CD4-positive, CD25-positive, alpha-beta regulatory T cell (primary cell): ENCODE results near the gene RPS21. TPM values are rescaled to one million over a fixed set of nuclear protein-coding genes. Genes with fewer than 3 reads are reported as not detected.

Source experiments
- ATAC-seq, 2 donors: fragments of 150-1000 bp; cut with Tn5 transposase; one replicate each; pipeline ENCODE4 v1.10.0; 2021; ENCODE audit warnings: low read depth in 2 of 2, moderate number of reproducible peaks in 2 of 2, moderate library complexity in 1 of 2
- DNase-seq, 3 donors: peaks; one replicate each; pipeline versions ENCODE4 v3.0.0 to v3.0.0-alpha.2; 2012 to 2022; ENCODE audit warnings: mixed read lengths in 1 of 3
- H3K27ac ChIP-seq: one replicate; pipeline ENCODE4 v1.7.0; 2013; ENCODE audit warnings: mild to moderate bottlenecking, low read length; ENCODE audit not compliant: insufficient read depth, poor library complexity, severe bottlenecking
- H3K27me3 ChIP-seq: one replicate; pipeline ENCODE4 v1.7.0; 2013; ENCODE audit warnings: low read length; ENCODE audit not compliant: control insufficient read depth, insufficient read depth
- H3K36me3 ChIP-seq: one replicate; pipeline ENCODE4 v1.7.0; 2013; ENCODE audit warnings: mild to moderate bottlenecking, low read length, moderate library complexity; ENCODE audit not compliant: control insufficient read depth, insufficient read depth
- H3K4me1 ChIP-seq: 2 replicates; pipeline ENCODE4 v1.7.0; 2013; ENCODE audit warnings: mild to moderate bottlenecking, low read length; ENCODE audit not compliant: insufficient read depth, control insufficient read depth, poor library complexity, severe bottlenecking
- H3K4me3 ChIP-seq: one replicate; pipeline ENCODE4 v1.7.0; 2013; ENCODE audit warnings: low read depth, mild to moderate bottlenecking, low read length, moderate library complexity
- H3K9me3 ChIP-seq, 2 experiments: 1 replicate in 1 of 2; 2 replicates in 1 of 2; pipeline ENCODE4 v1.7.0; 2013; ENCODE audit warnings: low read length in 2 of 2, mild to moderate bottlenecking in 1 of 2, moderate library complexity in 1 of 2; ENCODE audit not compliant: control insufficient read depth in 2 of 2
- H3K27ac Mint-ChIP-seq, 3 donors: one replicate each; pipeline ENCODE4 v1.8.0; 2020 to 2022; ENCODE audit warnings: mild to moderate bottlenecking in 3 of 3, mixed read lengths in 3 of 3, moderate library complexity in 2 of 3
- H3K27me3 Mint-ChIP-seq: one replicate; pipeline ENCODE4 v1.8.0; 2022; ENCODE audit warnings: mild to moderate bottlenecking, mixed read lengths
- H3K36me3 Mint-ChIP-seq: one replicate; pipeline ENCODE4 v1.8.0; 2020; ENCODE audit warnings: mixed read lengths
- H3K4me1 Mint-ChIP-seq, 4 donors: one replicate each; pipeline ENCODE4 v1.8.0; 2020 to 2022; ENCODE audit warnings: mixed read lengths in 4 of 4, mild to moderate bottlenecking in 1 of 4
- H3K4me3 Mint-ChIP-seq, 4 donors: one replicate each; pipeline ENCODE4 v1.8.0; 2020 to 2022; ENCODE audit warnings: mild to moderate bottlenecking in 4 of 4, mixed read lengths in 4 of 4, moderate library complexity in 3 of 4
- H3K9me3 Mint-ChIP-seq, 7 donors: one replicate each; pipeline ENCODE4 v1.8.0; 2020 to 2022; ENCODE audit warnings: mixed read lengths in 7 of 7, mild to moderate bottlenecking in 3 of 7, moderate library complexity in 2 of 7
- polyA plus RNA-seq, 4 donors: library from polyadenylated mRNA; unstranded; fragments of 300-500 nt; fragmentation: Illumina TruSeq; gene quantifications; one replicate each; pipeline ENCODE4 v1.2.3, GENCODE V29; 2021
- total RNA-seq: library from RNA; stranded (reverse); gene quantifications from one replicate; pipeline ENCODE4 v1.2.3, GENCODE V29; 2022

RPS21 gene
- total and polyA plus RNA-seq, 5 donors from 2014 or later, result 1,945 to 3,094 (median 2,256) TPM

DNA sequence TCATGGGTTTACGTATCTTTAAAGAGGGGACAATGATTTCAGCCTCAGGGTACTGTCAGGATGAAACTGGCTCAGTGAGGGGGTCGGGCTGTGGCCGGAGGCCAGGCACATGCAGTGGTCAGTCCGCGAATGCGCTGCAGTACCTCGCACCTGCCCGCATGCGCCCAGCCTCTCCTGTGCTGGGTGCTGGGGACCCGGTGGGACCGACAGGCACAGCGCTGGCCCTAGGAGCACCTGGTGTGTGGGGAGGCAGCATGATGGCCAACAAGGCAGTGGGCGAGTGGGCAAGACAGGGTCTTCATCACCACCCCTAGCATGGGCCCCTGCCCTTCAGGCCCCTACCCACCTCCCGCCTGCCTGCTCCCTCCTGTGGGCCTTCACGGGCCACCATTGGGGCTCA is 21.2 kb downstream of the RPS21 start:
- Histone ChIP-seq H3K4me1 (peaks cover 37% of the 10 kb centered on the region), H3K9me3 (no peaks in the 10 kb centered on the region), H3K27me3 (no peaks in the 10 kb centered on the region), H3K27ac (no peak overlapping the region), H3K36me3 (no peaks in the 10 kb centered on the region), H3K4me3 (no peak overlapping the region)
- no peaks in the 10 kb centered on the region for H3K27me3 Mint-ChIP-seq
- H3K36me3 Mint-ChIP-seq, result no peaks in the 10 kb centered on the region
- ATAC-seq (no peak), DNase-seq (no peak)
- H3K4me1 Mint-ChIP-seq, result peaks cover 0 to 42% (median 11%) of the 10 kb centered on the region in 4 donors
- H3K9me3 Mint-ChIP-seq, result peaks cover 0 to 2% (median 0%) of the 10 kb centered on the region in 7 donors
- H3K27ac Mint-ChIP-seq, result peak overlapping the region in 1 of 3 donors; percentile 5
- peak overlapping the region; percentile 82 to 91 (median 84) for H3K4me3 Mint-ChIP-seq

DNA sequence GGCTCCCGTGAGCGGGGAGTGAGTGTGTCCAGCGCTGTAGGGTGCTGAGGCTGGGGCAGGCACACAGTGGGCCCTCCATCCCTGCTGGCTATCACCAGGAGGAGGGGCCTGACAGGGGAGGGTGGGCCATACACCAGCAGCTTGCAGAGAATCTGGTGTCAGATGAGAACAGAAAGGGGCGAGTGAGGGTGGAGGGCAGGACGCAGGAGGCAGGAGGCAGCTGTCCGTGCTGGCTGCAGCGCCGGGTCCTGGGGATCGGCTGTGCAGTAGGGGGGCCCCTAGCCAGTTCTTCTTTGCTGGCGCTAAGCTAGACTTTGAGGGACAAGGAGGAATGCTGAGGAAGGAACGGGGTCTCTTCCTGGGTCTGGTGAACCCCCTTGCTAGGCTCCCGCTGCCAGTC is 21.7 kb downstream of the RPS21 start:
- no peak for DNase-seq
- no peaks in the 10 kb centered on the region for H3K36me3 ChIP-seq
- Mint-ChIP-seq H3K4me1 (peaks cover 0 to 38% (median 10%) of the 10 kb centered on the region in 4 donors), H3K9me3 (peaks cover 0 to 2% (median 0%) of the 10 kb centered on the region in 7 donors), H3K36me3 (no peaks in the 10 kb centered on the region), H3K4me3 (no peak overlapping the region), H3K27ac (peak overlapping the region in 1 of 3 donors; percentile 80), H3K27me3 (no peaks in the 10 kb centered on the region)
- H3K27ac ChIP-seq, result no peak overlapping the region
- H3K27me3 ChIP-seq, result no peaks in the 10 kb centered on the region
- H3K4me3 ChIP-seq, result no peak overlapping the region
- ATAC-seq, result no peak
- H3K9me3 ChIP-seq, result no peaks in the 10 kb centered on the region
- H3K4me1 ChIP-seq, result peaks cover 37% of the 10 kb centered on the region

DNA sequence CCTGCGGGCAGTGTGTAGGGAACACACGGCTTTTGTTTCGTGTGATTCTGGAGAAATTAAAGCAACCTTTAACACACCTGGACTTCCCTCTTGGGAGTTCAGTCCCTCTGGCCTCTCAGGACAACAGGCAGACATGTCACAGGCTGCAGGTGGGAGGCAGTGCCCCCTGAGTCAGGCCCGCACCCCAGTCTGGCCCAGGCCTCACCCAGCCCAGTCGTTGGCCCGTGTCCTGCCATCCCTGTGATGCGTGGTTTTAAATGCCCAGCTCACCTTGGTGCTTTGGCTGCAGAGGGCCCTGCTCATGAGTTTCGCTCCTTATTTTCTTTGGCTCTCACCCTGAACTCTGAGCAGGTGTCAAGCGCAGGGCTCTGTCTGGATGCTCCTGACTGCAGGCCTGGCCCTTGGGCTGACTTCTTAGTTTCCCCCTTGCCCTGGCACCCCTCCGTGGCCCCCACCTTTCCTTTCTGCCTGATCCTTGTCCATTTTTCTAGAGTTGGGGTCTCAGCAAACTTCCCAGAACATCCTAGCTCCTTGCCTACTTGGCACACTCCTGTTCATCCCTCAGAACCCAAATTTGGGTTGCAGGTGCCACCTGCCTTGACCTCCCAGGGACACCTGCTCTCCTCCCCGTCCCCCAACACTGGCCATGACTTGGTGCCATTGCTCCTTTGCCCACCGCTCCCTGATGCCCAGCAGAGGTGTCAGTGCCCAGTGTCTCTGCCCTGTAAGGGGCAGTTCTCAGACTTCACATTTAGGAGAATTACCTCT is 22.4 kb downstream of the RPS21 start:
- DNase-seq (no peak), ATAC-seq (no peak)
- no peaks in the 10 kb centered on the region for H3K27me3 Mint-ChIP-seq
- Histone ChIP-seq H3K4me3 (no peak overlapping the region), H3K36me3 (no peaks in the 10 kb centered on the region), H3K27me3 (no peaks in the 10 kb centered on the region), H3K9me3 (no peaks in the 10 kb centered on the region), H3K4me1 (peaks cover 37% of the 10 kb centered on the region), H3K27ac (no peak overlapping the region)
- no peak overlapping the region for H3K27ac Mint-ChIP-seq
- H3K36me3 Mint-ChIP-seq, result no peaks in the 10 kb centered on the region
- peak overlapping the region in 3 of 4 donors; percentile 44 to 64 (median 54) for H3K4me3 Mint-ChIP-seq
- peaks cover 0 to 33% (median 10%) of the 10 kb centered on the region in 4 donors for H3K4me1 Mint-ChIP-seq
- H3K9me3 Mint-ChIP-seq, result peaks cover 0 to 2% (median 0%) of the 10 kb centered on the region in 7 donors

DNA sequence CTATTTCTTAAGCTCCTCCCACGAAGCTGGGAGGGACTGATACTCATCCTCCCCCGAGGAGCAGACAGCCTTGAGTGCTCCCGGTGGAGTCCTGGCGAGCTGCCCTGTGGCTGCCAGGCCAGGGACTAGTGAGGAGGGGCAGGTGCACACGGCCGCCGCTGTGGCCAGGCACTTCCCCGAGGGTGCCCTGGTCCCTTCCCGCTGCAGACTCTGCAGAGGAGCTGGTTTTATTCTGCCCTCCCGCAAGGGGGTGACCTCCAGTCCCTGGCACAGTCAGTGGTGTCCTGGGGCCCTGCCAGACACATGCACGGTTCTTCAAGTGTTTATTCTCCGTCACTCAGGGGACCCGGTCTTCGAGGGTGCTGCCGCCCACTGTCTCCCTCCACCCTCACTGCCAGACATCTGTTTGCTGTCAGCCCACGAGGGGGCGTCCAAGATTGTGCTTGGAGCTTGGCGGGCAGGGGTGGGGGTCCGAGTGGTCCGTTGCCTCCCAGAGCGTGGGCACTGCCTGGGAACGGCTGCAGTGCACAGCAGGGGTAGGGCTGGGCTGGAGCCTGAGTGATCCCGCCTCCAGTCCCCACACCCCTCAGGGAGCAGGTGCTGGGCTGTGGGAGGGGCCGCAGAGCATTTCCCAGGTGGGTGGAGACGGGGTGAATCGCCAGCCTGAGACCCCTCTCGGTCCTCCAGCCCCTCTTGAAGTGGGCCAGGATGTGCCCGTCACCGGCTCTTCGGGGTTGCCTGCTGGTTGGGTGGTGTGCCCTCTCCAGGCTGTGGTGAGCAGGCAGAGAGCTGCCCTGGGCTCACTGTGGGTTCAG is 23.2 kb downstream of the RPS21 start:
- Mint-ChIP-seq H3K4me3 (peak overlapping the region in 2 of 4 donors; percentile 54 to 64), H3K27me3 (no peaks in the 10 kb centered on the region), H3K27ac (peak overlapping the region in 1 of 3 donors; percentile 48), H3K36me3 (no peaks in the 10 kb centered on the region), H3K9me3 (peaks cover 0 to 2% (median 0%) of the 10 kb centered on the region in 7 donors), H3K4me1 (peaks cover 0 to 29% (median 9%) of the 10 kb centered on the region in 4 donors)
- no peak overlapping the region for H3K4me3 ChIP-seq
- H3K4me1 ChIP-seq, result peaks cover 34% of the 10 kb centered on the region
- no peak overlapping the region for H3K27ac ChIP-seq
- DNase-seq, result peak in 1 of 3 donors; percentile 28
- H3K9me3 ChIP-seq, result no peaks in the 10 kb centered on the region
- no peaks in the 10 kb centered on the region for H3K27me3 ChIP-seq
- no peaks in the 10 kb centered on the region for H3K36me3 ChIP-seq
- no peak for ATAC-seq

DNA sequence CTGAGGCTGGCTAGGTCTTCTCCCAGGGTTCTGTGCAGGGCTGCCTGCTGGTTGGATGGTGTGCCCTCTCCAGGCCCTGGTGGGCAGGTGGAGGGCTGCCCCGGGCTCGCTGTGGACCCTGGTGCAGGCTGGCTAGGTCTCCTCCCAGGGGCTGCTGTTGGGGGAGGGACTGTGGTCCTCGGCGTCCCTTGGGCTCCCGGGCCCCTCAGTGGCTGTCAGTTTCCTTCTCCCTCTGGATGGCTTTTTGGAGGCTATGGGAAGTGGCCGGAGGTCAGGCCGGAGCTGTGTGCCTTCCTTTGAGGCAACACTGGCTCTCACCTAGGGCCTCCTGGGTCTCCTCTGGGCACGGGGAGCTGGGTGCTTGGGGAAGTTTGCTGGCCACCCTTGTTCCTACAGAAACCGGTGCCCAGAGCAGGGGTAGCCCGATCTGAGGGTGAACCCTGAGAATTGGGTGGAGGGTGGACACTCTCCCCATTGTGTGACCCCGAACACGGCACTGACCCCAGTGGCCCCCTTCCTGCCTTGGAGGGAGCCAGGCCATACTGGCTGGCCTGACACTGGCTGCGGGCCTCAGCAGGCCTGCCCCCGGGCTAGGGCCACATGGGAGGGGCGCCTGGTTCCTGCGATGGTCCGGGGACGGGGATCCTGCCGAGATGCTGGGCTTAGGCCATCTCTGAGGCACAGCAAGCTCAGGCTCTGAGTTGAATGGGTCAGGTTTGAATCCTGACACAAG is 24.0 kb downstream of the RPS21 start:
- no peaks in the 10 kb centered on the region for H3K36me3 ChIP-seq
- H3K9me3 ChIP-seq, result no peaks in the 10 kb centered on the region
- no peaks in the 10 kb centered on the region for H3K36me3 Mint-ChIP-seq
- H3K27ac ChIP-seq, result no peak overlapping the region
- no peaks in the 10 kb centered on the region for H3K27me3 Mint-ChIP-seq
- no peak overlapping the region for H3K4me3 Mint-ChIP-seq
- H3K27me3 ChIP-seq, result no peaks in the 10 kb centered on the region
- DNase-seq (no peak), ATAC-seq (no peak)
- H3K27ac Mint-ChIP-seq, result no peak overlapping the region
- H3K4me3 ChIP-seq, result no peak overlapping the region
- H3K9me3 Mint-ChIP-seq, result peaks cover 0 to 1% (median 0%) of the 10 kb centered on the region in 7 donors
- H3K4me1 ChIP-seq, result peaks cover 26% of the 10 kb centered on the region
- peaks cover 0 to 21% (median 4%) of the 10 kb centered on the region in 4 donors for H3K4me1 Mint-ChIP-seq

GRCh38 chr20:62411479-62412193 is 24.7 kb downstream of the RPS21 start:
- H3K9me3 Mint-ChIP-seq, result no peaks in the 10 kb centered on the region

More at GRCh38 chr20:62411479-62412193, 24.7 kb downstream of the RPS21 start:
- Histone ChIP-seq H3K27me3 (no peaks in the 10 kb centered on the region), H3K36me3 (no peaks in the 10 kb centered on the region), H3K9me3 (no peaks in the 10 kb centered on the region), H3K4me1 (peaks cover 19% of the 10 kb centered on the region), H3K27ac (no peak overlapping the region), H3K4me3 (no peak overlapping the region)
- ATAC-seq (no peak), DNase-seq (no peak)
- Mint-ChIP-seq H3K36me3 (no peaks in the 10 kb centered on the region), H3K4me1 (peaks cover 0 to 17% (median 0%) of the 10 kb centered on the region in 4 donors), H3K4me3 (peak overlapping the region in 1 of 4 donors; percentile 35), H3K27me3 (no peaks in the 10 kb centered on the region), H3K27ac (no peak overlapping the region)
